ENCODE results near the gene RNF217.
"Not testable (repeated sequence)": the region's sequence is repeated elsewhere in the genome, so short reads cannot be mapped to it uniquely, and the experiment has no call there.

The RNF217 gene

GRCh38 chr6:124963416-124963785 is 1.2 kb downstream of the RNF217 start:
- no peak for DNase-seq

GRCh38 chr6:124963831-124964763 is 1.9 kb downstream of the RNF217 start:
- no peak for DNase-seq

GRCh38 chr6:124964764-124965105 is 2.5 kb downstream of the RNF217 start:
- no peak for DNase-seq

GRCh38 chr6:124965424-124965850 is 3.2 kb downstream of the RNF217 start:
- DNase-seq: not testable (repeated sequence)

- DNase-seq: no peak
Measured at GRCh38 chr6:124967444-124967843, 5.2 kb downstream of the RNF217 start.

GRCh38 chr6:124968401-124968800 is 6.2 kb downstream of the RNF217 start:
- no peak for DNase-seq

- DNase-seq: no peak
Measured at GRCh38 chr6:124970243-124970642, 8.0 kb downstream of the RNF217 start.

GRCh38 chr6:124970763-124971162 is 8.5 kb downstream of the RNF217 start:
- no peak for DNase-seq

GRCh38 chr6:124973780-124974179 is 11.5 kb downstream of the RNF217 start:
- DNase-seq: no peak

GRCh38 chr6:124974771-124975377 is 12.6 kb downstream of the RNF217 start:
- no peak for DNase-seq

GRCh38 chr6:124977067-124977908 is 15.1 kb downstream of the RNF217 start:
- DNase-seq: no peak

- DNase-seq: no peak
Measured at GRCh38 chr6:124978451-124979293, 16.4 kb downstream of the RNF217 start.

- DNase-seq: no peak
Measured at GRCh38 chr6:124979294-124979678, 17.0 kb downstream of the RNF217 start.

GRCh38 chr6:124982669-124983068 is 20.4 kb downstream of the RNF217 start:
- DNase-seq: no peak

GRCh38 chr6:124983383-124984083 is 21.3 kb downstream of the RNF217 start:
- no peak for DNase-seq

- no peak for DNase-seq
Measured at GRCh38 chr6:124984668-124985338, 22.6 kb downstream of the RNF217 start.

GRCh38 chr6:124986164-124986563 is 23.9 kb downstream of the RNF217 start:
- no peak for DNase-seq

GRCh38 chr6:124987291-124987690 is 25.1 kb downstream of the RNF217 start:
- no peak for DNase-seq

GRCh38 chr6:124987999-124988591 is 25.9 kb downstream of the RNF217 start:
- DNase-seq: no peak

GRCh38 chr6:124989136-124989983 is 27.1 kb downstream of the RNF217 start:
- DNase-seq: no peak

Data from CD4-positive, alpha-beta T cell treated with Interleukin-21 for 1 hour (primary cell).